Activated CD4-positive, alpha-beta T cell treated with anti-CD3 and anti-CD28 coated beads, Interleukin-2, Interleukin-6, amounts not matched to agents 100 ng/mL and 50 ng/mL, durations not matched to agents 16 hours and 8 hours (primary cell): ENCODE measurements around the gene BPIFB2.
"Not testable (repeated sequence)": the region's sequence is repeated elsewhere in the genome, so short reads cannot be mapped to it uniquely, and the experiment has no call there.

Experiments
- DNase-seq: peaks from one replicate; pipeline ENCODE4 v3.0.0-alpha.2; 2020

Gene BPIFB2

GRCh38 chr20:33045129-33045721, 37.7 kb downstream of the BPIFB2 start:
- DNase-seq = not testable (repeated sequence)

- no peak for DNase-seq
Measured at GRCh38 chr20:33046412-33046811, 38.9 kb downstream of the BPIFB2 start.

GRCh38 chr20:33051333-33051732, 43.8 kb downstream of the BPIFB2 start:
- DNase-seq = no peak

- no peak for DNase-seq
Measured at GRCh38 chr20:33053291-33054106, 46.0 kb downstream of the BPIFB2 start, which contains the start of gene BPIFB3. Gene BPIFB3 (plus strand): TSS chr20:33053903. CDS start chr20:33055436, 1,533 bp downstream.

- DNase-seq = no peak
Measured at GRCh38 chr20:33054381-33054780, 46.9 kb downstream of the BPIFB2 start.

GRCh38 chr20:33054791-33055190, 47.3 kb downstream of the BPIFB2 start:
- no peak for DNase-seq

GRCh38 chr20:33059136-33059535, 51.6 kb downstream of the BPIFB2 start:
- DNase-seq = no peak

GRCh38 chr20:33059741-33060390, 52.4 kb downstream of the BPIFB2 start:
- no peak for DNase-seq

GRCh38 chr20:33061658-33062028, 54.1 kb downstream of the BPIFB2 start:
- DNase-seq = no peak

- no peak for DNase-seq
Measured at GRCh38 chr20:33062105-33062824, 54.8 kb downstream of the BPIFB2 start.

GRCh38 chr20:33062825-33063149, 55.3 kb downstream of the BPIFB2 start:
- DNase-seq = no peak

- no peak for DNase-seq
Measured at GRCh38 chr20:33063271-33063670, 55.8 kb downstream of the BPIFB2 start.

- no peak for DNase-seq
Measured at GRCh38 chr20:33064572-33065287, 57.2 kb downstream of the BPIFB2 start.

- DNase-seq = no peak
Measured at GRCh38 chr20:33065785-33066184, 58.3 kb downstream of the BPIFB2 start.

GRCh38 chr20:33067806-33068205, 60.3 kb downstream of the BPIFB2 start:
- no peak for DNase-seq

- DNase-seq = no peak
Measured at GRCh38 chr20:33068251-33068939, 60.9 kb downstream of the BPIFB2 start.

- DNase-seq = no peak
Measured at GRCh38 chr20:33069673-33070072, 62.2 kb downstream of the BPIFB2 start.

- DNase-seq = no peak
Measured at GRCh38 chr20:33070111-33071053, 62.9 kb downstream of the BPIFB2 start.

- DNase-seq = no peak
Measured at GRCh38 chr20:33071198-33071597, 63.7 kb downstream of the BPIFB2 start.

- DNase-seq = no peak
Measured at GRCh38 chr20:33072362-33072761, 64.9 kb downstream of the BPIFB2 start.

- DNase-seq = no peak
Measured at GRCh38 chr20:33072813-33073212, 65.3 kb downstream of the BPIFB2 start.
